HCT116 (cell line): ENCODE measurements around the gene CYTIP. TPM values are rescaled to one million over a fixed set of nuclear protein-coding genes. Genes with fewer than 3 reads are reported as not detected.

Experiments used
- ATAC-seq: fragments of 200-7000 bp; cut with Tn5 transposase; 2 replicates; pipeline ENCODE4 v1.9.1; 2020; ENCODE audit warnings: mild to moderate bottlenecking, moderate library complexity
- BruUV-seq: library from RNA; stranded (reverse); fragments of 400-500 nt; replicated peaks from 2 replicates; lab custom pipeline; 2021; lab: Mats Ljungman, UMichigan
- CTCF ChIA-PET: fragments of 300-600 bp; sonication (Branson Sonifier 250); formaldehyde crosslinking; loops from one replicate; lab custom pipeline; 2021; ENCODE audit warnings: antibody characterized with exemption; lab: Charles Lee
- POLR2A ChIA-PET: fragments of 300-600, 350-600 bp; sonication (Branson Sonifier 250); formaldehyde crosslinking; loops from one replicate; lab custom pipeline; 2021; ENCODE audit warnings: antibody characterized with exemption; lab: Charles Lee
- RAD21 ChIA-PET, 2 experiments: fragments of 300-600 bp; sonication (Branson Sonifier 250); formaldehyde crosslinking; loops; one replicate each; lab custom pipeline; 2023; ENCODE audit warnings: low total read pairs in 2 of 2; ENCODE audit not compliant: uncharacterized antibody in 2 of 2, unreplicated experiment in 2 of 2, low non-redundant PET in 1 of 2; lab: Charles Lee
- DNase-seq: peaks from one replicate; pipeline ENCODE4 v3.0.0-alpha.2; 2010; ENCODE audit warnings: low read depth, low spot score
- H2AFZ ChIP-seq: fragments of 200-600 bp; shearing (Covaris generic), sonication (generic); 2 replicates; pipeline ENCODE4 v1.6.1; 2017; ENCODE audit warnings: low read depth, mixed run types, mixed read lengths, antibody characterized with exemption, low read length; ENCODE audit not compliant: poor library complexity, severe bottlenecking
- H3K27ac ChIP-seq: 2 replicates; pipeline ENCODE4 v1.5.1; 2012; ENCODE audit warnings: low read depth, low read length
- H3K27me3 ChIP-seq: fragments of 200-600 bp; sonication (generic); 2 replicates; pipeline ENCODE4 v1.6.1; 2016; ENCODE audit warnings: mixed run types, low read length, mixed read lengths; ENCODE audit not compliant: insufficient read depth
- H3K36me3 ChIP-seq, 2 experiments: fragments of 200-500 bp in 1 of 2; fragments of 200-600 bp in 1 of 2; sonication (Bioruptor generic) in 1 of 2; sonication (generic) in 1 of 2; 2 replicates each; pipeline versions ENCODE4 v1.5.1 to v1.6.1; 2014 to 2016; ENCODE audit warnings: low read length in 2 of 2, inconsistent platforms in 1 of 2, mixed read lengths in 1 of 2, mixed run types in 1 of 2; ENCODE audit not compliant: insufficient read depth in 2 of 2, control insufficient read depth in 1 of 2
- H3K4me1 ChIP-seq, 2 experiments: fragments of 200-600 bp in 1 of 2; sonication (generic) in 1 of 2; 2 replicates each; pipeline versions ENCODE4 v1.5.1 to v1.6.1; 2012 to 2017; ENCODE audit warnings: low read length in 2 of 2, inconsistent platforms in 1 of 2, mild to moderate bottlenecking in 1 of 2, mixed read lengths in 1 of 2, mixed run types in 1 of 2, moderate library complexity in 1 of 2; ENCODE audit not compliant: insufficient read depth in 2 of 2, control insufficient read depth in 1 of 2
- H3K4me2 ChIP-seq: fragments of 200-600 bp; sonication (generic); 2 replicates; pipeline ENCODE4 v1.6.1; 2017; ENCODE audit warnings: mixed run types, low read length, mixed read lengths
- H3K4me3 ChIP-seq, 2 experiments: fragments of 200-600 bp in 1 of 2; sonication (generic) in 1 of 2; replicated peaks in 1 of 2; 2 replicates each; pipeline ENCODE4 v1.5.1; 2011 to 2016; ENCODE audit warnings: low read length in 2 of 2, control low read depth in 1 of 2, low read depth in 1 of 2, mild to moderate bottlenecking in 1 of 2, mixed read lengths in 1 of 2, mixed run types in 1 of 2
- H3K79me2 ChIP-seq: fragments of 200-600 bp; sonication (generic); 2 replicates; pipeline ENCODE4 v1.6.1; 2017; ENCODE audit warnings: mild to moderate bottlenecking, mixed run types, low read length, moderate library complexity, mixed read lengths; ENCODE audit not compliant: insufficient read depth
- H3K9ac ChIP-seq: fragments of 200-600 bp; sonication (generic); 2 replicates; pipeline ENCODE4 v1.6.1; 2016; ENCODE audit warnings: low read length, mixed read lengths
- H3K9me2 ChIP-seq: fragments of 200-600 bp; sonication (generic), shearing (Covaris generic); 2 replicates; pipeline ENCODE4 v1.6.1; 2017; ENCODE audit warnings: mixed run types, mild to moderate bottlenecking, moderate library complexity; ENCODE audit not compliant: insufficient read depth
- H3K9me3 ChIP-seq, 2 experiments: fragments of 200-500 bp in 1 of 2; fragments of 200-600 bp in 1 of 2; sonication (Bioruptor generic) in 1 of 2; sonication (generic) in 1 of 2; 2 replicates each; pipeline ENCODE4 v1.6.1; 2014 to 2017; ENCODE audit warnings: low read length in 2 of 2, mixed read lengths in 2 of 2, inconsistent platforms in 1 of 2, low read depth in 1 of 2, mild to moderate bottlenecking in 1 of 2, mixed run types in 1 of 2, moderate library complexity in 1 of 2; ENCODE audit not compliant: control insufficient read depth in 1 of 2, insufficient read depth in 1 of 2
- H4K20me1 ChIP-seq: fragments of 200-600 bp; sonication (generic), shearing (Covaris generic); 2 replicates; pipeline ENCODE4 v1.6.1; 2017; ENCODE audit warnings: mixed run types, mild to moderate bottlenecking, moderate library complexity; ENCODE audit not compliant: insufficient read depth
- EGR1 ChIP-seq: IDR thresholded peaks from 2 replicates; pipeline ENCODE4 v1.6.1; 2012; ENCODE audit warnings: low read depth
- EZH2phosphoT487 ChIP-seq: fragments of 200-600 bp; IDR thresholded peaks from 2 replicates; pipeline ENCODE4 v1.6.1; 2018; ENCODE audit warnings: antibody characterized with exemption, borderline replicate concordance
- FOSL1 ChIP-seq: IDR thresholded peaks from 2 replicates; pipeline ENCODE4 v1.6.1; 2012; ENCODE audit warnings: low read depth
- JUND ChIP-seq: IDR thresholded peaks from 2 replicates; pipeline ENCODE4 v1.6.1; 2012
- POLR2A ChIP-seq: IDR thresholded peaks from 2 replicates; pipeline ENCODE4 v1.7.0; 2011; ENCODE audit warnings: borderline replicate concordance; ENCODE audit not compliant: insufficient read depth, insufficient read length; ENCODE audit errors: extremely low read depth
- SIN3A ChIP-seq: IDR thresholded peaks from 2 replicates; pipeline ENCODE4 v1.6.1; 2012; ENCODE audit warnings: low read depth
- ZFX ChIP-seq: fragments of 450-650 bp; IDR thresholded peaks from 2 replicates; pipeline ENCODE4 v1.6.1; 2017
- intact Hi-C: fragments of 100-400 bp; cut with micrococcal nuclease; formaldehyde crosslinking; loops from 2 replicates; pipeline ENCODE4 v1.10.0; 2022
- total RNA-seq: library from RNA; stranded (reverse); gene quantifications from one replicate; pipeline ENCODE4 v1.2.1, GENCODE V29; 2021; ENCODE audit not compliant: unreplicated experiment
- TF ChIP-seq, protein P1 (sequence below): IDR thresholded peaks from 2 replicates; pipeline ENCODE4 v1.6.1; 2012
- TF ChIP-seq, protein P2 (sequence below): IDR thresholded peaks from 2 replicates; pipeline ENCODE4 v1.6.1; 2012; ENCODE audit warnings: low read depth

Gene CYTIP
- total RNA-seq, 1 experiment from 2014 or later: 0.64 TPM

DNA sequence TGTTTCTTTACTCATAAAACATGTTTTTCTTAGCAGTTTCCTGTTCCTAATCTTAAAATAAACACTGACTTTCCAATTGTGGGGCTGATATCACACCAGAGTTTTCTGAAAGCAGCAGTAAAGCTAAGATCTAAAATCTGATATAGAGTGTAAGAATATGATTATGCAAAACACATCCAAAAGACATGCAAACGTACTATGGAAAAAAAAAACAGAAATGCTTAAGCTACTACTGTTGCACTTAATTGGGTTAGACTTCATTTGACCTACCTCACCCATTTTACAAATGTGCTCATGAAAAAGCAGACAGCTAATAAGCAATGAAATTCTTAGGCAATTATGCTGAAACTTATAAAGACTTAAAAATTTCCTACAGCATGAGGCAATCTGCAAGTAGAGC, 10.5 kb downstream of the CYTIP start:
- Histone ChIP-seq H3K36me3 (no peaks in the 10 kb centered on the region), H4K20me1 (no peaks in the 10 kb centered on the region), H3K79me2 (no peaks in the 10 kb centered on the region), H3K9me3 (no peaks in the 10 kb centered on the region), H3K27ac (no peak overlapping the region), H3K4me3 (no peak overlapping the region), H3K9me2 (no peaks in the 10 kb centered on the region), H3K4me2 (no peak overlapping the region), H3K4me1 (no peaks in the 10 kb centered on the region), H2AFZ (no peak overlapping the region), H3K9ac (no peak overlapping the region), H3K27me3 (no peaks in the 10 kb centered on the region)
- ChIA-PET POLR2A (no interaction called here), RAD21 (no interaction called here), CTCF (no interaction called here)
- no TSS peak for BruUV-seq
- DNase-seq: no peak
- no peak for ATAC-seq
- TF ChIP-seq, protein P1, sequence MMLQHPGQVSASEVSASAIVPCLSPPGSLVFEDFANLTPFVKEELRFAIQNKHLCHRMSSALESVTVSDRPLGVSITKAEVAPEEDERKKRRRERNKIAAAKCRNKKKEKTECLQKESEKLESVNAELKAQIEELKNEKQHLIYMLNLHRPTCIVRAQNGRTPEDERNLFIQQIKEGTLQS: no peak
- TF ChIP-seq FOSL1: no peak
- TF ChIP-seq POLR2A: no peak
- no peak for TF ChIP-seq JUND
- intact Hi-C loops: no loop called here

DNA sequence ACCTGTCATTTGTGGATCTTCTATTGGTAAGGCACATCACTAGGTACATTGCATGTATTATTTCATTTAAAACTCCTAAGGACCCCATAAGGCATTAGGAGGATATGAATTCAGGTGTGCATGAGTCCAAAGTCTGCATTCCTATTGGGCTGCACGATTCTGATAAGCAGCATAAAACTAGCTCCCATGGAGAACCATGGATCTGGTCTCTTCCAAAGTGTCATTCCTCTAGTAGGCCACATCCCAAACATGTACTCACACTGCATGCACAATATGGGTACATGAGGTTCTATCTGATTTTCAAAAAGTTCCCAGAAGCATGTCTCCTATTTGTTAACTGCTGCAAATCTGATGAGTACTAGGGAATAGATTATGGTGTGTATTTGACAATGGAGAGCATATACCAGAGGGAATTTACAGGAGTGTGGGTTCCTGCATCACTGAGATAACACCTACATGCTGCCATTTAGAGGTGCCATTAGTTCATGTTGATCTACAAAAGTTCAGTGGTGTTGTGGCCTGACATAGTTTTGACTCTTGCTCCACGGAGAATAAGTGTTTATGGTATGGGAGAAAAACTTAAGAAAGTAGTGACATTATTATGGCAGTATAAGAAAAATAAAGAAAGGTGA, 11.3 kb downstream of the CYTIP start:
- no peak for DNase-seq
- no peak for ATAC-seq
- no peaks in the 10 kb centered on the region for H3K9me3 ChIP-seq
- H4K20me1 ChIP-seq: no peaks in the 10 kb centered on the region
- no peak overlapping the region for H3K4me3 ChIP-seq
- H3K27ac ChIP-seq: no peak overlapping the region
- no peak overlapping the region for H2AFZ ChIP-seq
- TF ChIP-seq EZH2phosphoT487: no peak
- TF ChIP-seq EGR1: no peak
- TF ChIP-seq, protein P2, sequence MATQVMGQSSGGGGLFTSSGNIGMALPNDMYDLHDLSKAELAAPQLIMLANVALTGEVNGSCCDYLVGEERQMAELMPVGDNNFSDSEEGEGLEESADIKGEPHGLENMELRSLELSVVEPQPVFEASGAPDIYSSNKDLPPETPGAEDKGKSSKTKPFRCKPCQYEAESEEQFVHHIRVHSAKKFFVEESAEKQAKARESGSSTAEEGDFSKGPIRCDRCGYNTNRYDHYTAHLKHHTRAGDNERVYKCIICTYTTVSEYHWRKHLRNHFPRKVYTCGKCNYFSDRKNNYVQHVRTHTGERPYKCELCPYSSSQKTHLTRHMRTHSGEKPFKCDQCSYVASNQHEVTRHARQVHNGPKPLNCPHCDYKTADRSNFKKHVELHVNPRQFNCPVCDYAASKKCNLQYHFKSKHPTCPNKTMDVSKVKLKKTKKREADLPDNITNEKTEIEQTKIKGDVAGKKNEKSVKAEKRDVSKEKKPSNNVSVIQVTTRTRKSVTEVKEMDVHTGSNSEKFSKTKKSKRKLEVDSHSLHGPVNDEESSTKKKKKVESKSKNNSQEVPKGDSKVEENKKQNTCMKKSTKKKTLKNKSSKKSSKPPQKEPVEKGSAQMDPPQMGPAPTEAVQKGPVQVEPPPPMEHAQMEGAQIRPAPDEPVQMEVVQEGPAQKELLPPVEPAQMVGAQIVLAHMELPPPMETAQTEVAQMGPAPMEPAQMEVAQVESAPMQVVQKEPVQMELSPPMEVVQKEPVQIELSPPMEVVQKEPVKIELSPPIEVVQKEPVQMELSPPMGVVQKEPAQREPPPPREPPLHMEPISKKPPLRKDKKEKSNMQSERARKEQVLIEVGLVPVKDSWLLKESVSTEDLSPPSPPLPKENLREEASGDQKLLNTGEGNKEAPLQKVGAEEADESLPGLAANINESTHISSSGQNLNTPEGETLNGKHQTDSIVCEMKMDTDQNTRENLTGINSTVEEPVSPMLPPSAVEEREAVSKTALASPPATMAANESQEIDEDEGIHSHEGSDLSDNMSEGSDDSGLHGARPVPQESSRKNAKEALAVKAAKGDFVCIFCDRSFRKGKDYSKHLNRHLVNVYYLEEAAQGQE: no peak
- no peak for TF ChIP-seq ZFX
- no peak for TF ChIP-seq SIN3A
- H3K9ac ChIP-seq: no peak overlapping the region
- ChIA-PET CTCF (no interaction called here), POLR2A (no interaction called here), RAD21 (no interaction called here)
- H3K79me2 ChIP-seq: no peaks in the 10 kb centered on the region
- no peaks in the 10 kb centered on the region for H3K27me3 ChIP-seq
- H3K4me1 ChIP-seq: no peaks in the 10 kb centered on the region
- no peaks in the 10 kb centered on the region for H3K36me3 ChIP-seq
- no peak overlapping the region for H3K4me2 ChIP-seq
- H3K9me2 ChIP-seq: no peaks in the 10 kb centered on the region
- BruUV-seq: no TSS peak
- intact Hi-C loops: no loop called here
